HG02870 (cell line): ENCODE measurements around the gene GCC2.
"Not testable (repeated sequence)": the region's sequence is repeated elsewhere in the genome, so short reads cannot be mapped to it uniquely, and the experiment has no call there.

Source experiments
- ATAC-seq: cut with Tn5 transposase; IDR thresholded peaks from one replicate; pipeline ENCODE4 v1.9.1; 2021; ENCODE audit warnings: mild to moderate bottlenecking, moderate library complexity; ENCODE audit not compliant: unreplicated experiment

Gene GCC2

GRCh38 chr2:108448678-108449409, at the start of gene GCC2:
GCC2 (plus strand) TSS chr2:108449206; CDS start chr2:108449275, 69 bp downstream.
- peak; percentile 98 for ATAC-seq

- ATAC-seq: no peak
Measured at GRCh38 chr2:108399479-108399878, 49.5 kb upstream of the GCC2 start.

GRCh38 chr2:108401800-108402199, 47.2 kb upstream of the GCC2 start:
- no peak for ATAC-seq

- no peak for ATAC-seq
Measured at GRCh38 chr2:108403494-108403893, 45.5 kb upstream of the GCC2 start.

- no peak for ATAC-seq
Measured at GRCh38 chr2:108404784-108405397, 44.1 kb upstream of the GCC2 start.

GRCh38 chr2:108407864-108408729, 40.9 kb upstream of the GCC2 start:
- ATAC-seq: no peak

- ATAC-seq: no peak
Measured at GRCh38 chr2:108409768-108410167, 39.2 kb upstream of the GCC2 start.

- no peak for ATAC-seq
Measured at GRCh38 chr2:108412995-108413710, 35.9 kb upstream of the GCC2 start.

- no peak for ATAC-seq
Measured at GRCh38 chr2:108413711-108414095, 35.3 kb upstream of the GCC2 start.

GRCh38 chr2:108414256-108414876, 34.6 kb upstream of the GCC2 start:
- no peak for ATAC-seq

- no peak for ATAC-seq
Measured at GRCh38 chr2:108414945-108415344, 34.1 kb upstream of the GCC2 start.

- ATAC-seq: peak; percentile 48
Measured at GRCh38 chr2:108417254-108417653, 31.8 kb upstream of the GCC2 start.

- no peak for ATAC-seq
Measured at GRCh38 chr2:108418416-108418815, 30.6 kb upstream of the GCC2 start.

GRCh38 chr2:108423067-108423466, 25.9 kb upstream of the GCC2 start:
- ATAC-seq: no peak

GRCh38 chr2:108423502-108424251, 25.3 kb upstream of the GCC2 start:
- no peak for ATAC-seq

- ATAC-seq: no peak
Measured at GRCh38 chr2:108428286-108429009, 20.6 kb upstream of the GCC2 start.

GRCh38 chr2:108435578-108435977, 13.4 kb upstream of the GCC2 start:
- not testable (repeated sequence) for ATAC-seq

GRCh38 chr2:108436976-108437375, 12.0 kb upstream of the GCC2 start:
- ATAC-seq: no peak

GRCh38 chr2:108441712-108442111, 7.3 kb upstream of the GCC2 start:
- no peak for ATAC-seq
